ENCODE results near the gene WASF2.

GRCh38 chr1:27393641-27394281 is 96.2 kb downstream of the WASF2 start:
- TF ChIP-seq CTCF (conservative IDR thresholded peaks at IDR 0.05 in 1 of 2, IDR thresholded peaks at IDR 0.05 in 1 of 2; ENCODE audit: low read depth in 1 of 2, low read length in 2 of 2): no peak
- no peak for TF ChIP-seq EZH2 (IDR thresholded peaks at IDR 0.05; ENCODE audit: low read length, missing control alignments)
